GM15510 (cell line): ENCODE results near the gene NEK11.

Experiments
- POLR2A ChIP-seq: IDR thresholded peaks from 3 replicates; pipeline ENCODE4 v1.6.1; 2011; ENCODE audit warnings: borderline replicate concordance; ENCODE audit not compliant: insufficient read length; ENCODE audit errors: extremely low read depth

Gene NEK11

GRCh38 chr3:131082871-131083863 is 56.5 kb downstream of the NEK11 start:
- TF ChIP-seq POLR2A: no peak

- TF ChIP-seq POLR2A: no peak
These were observed 65.1 kb downstream of the NEK11 start for GRCh38 chr3:131091768-131092167.

GRCh38 chr3:131107637-131108433 is 81.2 kb downstream of the NEK11 start:
- no peak for TF ChIP-seq POLR2A

GRCh38 chr3:131109156-131109555 is 82.5 kb downstream of the NEK11 start:
- TF ChIP-seq POLR2A: no peak

GRCh38 chr3:131110087-131110486 is 83.4 kb downstream of the NEK11 start:
- no peak for TF ChIP-seq POLR2A

- no peak for TF ChIP-seq POLR2A
These were observed 87.6 kb downstream of the NEK11 start for GRCh38 chr3:131114256-131114655.

GRCh38 chr3:131125684-131126083 is 99.0 kb downstream of the NEK11 start:
- TF ChIP-seq POLR2A: no peak

- no peak for TF ChIP-seq POLR2A
These were observed 114.2 kb downstream of the NEK11 start for GRCh38 chr3:131140891-131141290.

- TF ChIP-seq POLR2A: no peak
These were observed 115.1 kb downstream of the NEK11 start for GRCh38 chr3:131141770-131142169.

- no peak for TF ChIP-seq POLR2A
These were observed 115.9 kb downstream of the NEK11 start for GRCh38 chr3:131142580-131142979.

GRCh38 chr3:131143802-131144201 is 117.1 kb downstream of the NEK11 start:
- TF ChIP-seq POLR2A: no peak

- no peak for TF ChIP-seq POLR2A
These were observed 120.9 kb downstream of the NEK11 start for GRCh38 chr3:131147534-131147933.

- TF ChIP-seq POLR2A: no peak
These were observed 131.8 kb downstream of the NEK11 start for GRCh38 chr3:131158434-131158833.

GRCh38 chr3:131162516-131162915 is 135.8 kb downstream of the NEK11 start:
- TF ChIP-seq POLR2A: no peak

GRCh38 chr3:131167867-131168266 is 141.2 kb downstream of the NEK11 start:
- TF ChIP-seq POLR2A: no peak
